GM12878 (cell line): Measurements from ENCODE around the gene BCAS3. TPM values are rescaled to one million over a fixed set of nuclear protein-coding genes. Genes with fewer than 3 reads are reported as not detected.

Experiments used
- BMI1 ChIP-seq: fragments of 450-650 bp; IDR thresholded peaks from 2 replicates; pipeline ENCODE4 v1.6.1; 2016; ENCODE audit warnings: mild to moderate bottlenecking, moderate library complexity, borderline replicate concordance
- CHD2 ChIP-seq: IDR thresholded peaks from 2 replicates; pipeline ENCODE4 v1.6.1; 2011; ENCODE audit warnings: low read depth, low read length, improper control_type of control experiment, borderline replicate concordance
- EP300 ChIP-seq, 2 experiments: fragments of 150-350 bp in 1 of 2; IDR thresholded peaks; 2 replicates each; pipeline ENCODE4 v1.6.1; 2011 to 2012; ENCODE audit warnings: low read depth in 2 of 2, low read length in 2 of 2, borderline replicate concordance in 1 of 2, improper control_type of control experiment in 1 of 2, inconsistent platforms in 1 of 2; ENCODE audit not compliant: control insufficient read depth in 1 of 2
- HSF1 ChIP-seq: fragments of 150-350 bp; IDR thresholded peaks from 2 replicates; pipeline ENCODE4 v1.6.1; 2014; ENCODE audit warnings: mild to moderate bottlenecking, low read depth, low read length
- JUND ChIP-seq: IDR thresholded peaks from 2 replicates; pipeline ENCODE4 v1.6.1; 2012; ENCODE audit warnings: low read depth, mild to moderate bottlenecking, low read length, improper control_type of control experiment, moderate library complexity
- KDM1A ChIP-seq: fragments of 200-600 bp; sonication (generic); IDR thresholded peaks from 2 replicates; pipeline ENCODE4 v1.6.1; 2016; ENCODE audit warnings: borderline replicate concordance
- MEF2B ChIP-seq: fragments of 450-650 bp; IDR thresholded peaks from 2 replicates; pipeline ENCODE4 v1.6.1; 2018; ENCODE audit warnings: mild to moderate bottlenecking, moderate library complexity; ENCODE audit not compliant: partially characterized antibody, poor library complexity, severe bottlenecking
- NBN ChIP-seq: fragments of 450-650 bp; IDR thresholded peaks from 2 replicates; pipeline ENCODE4 v1.6.1; 2016
- PAX5 ChIP-seq: IDR thresholded peaks from 2 replicates; pipeline ENCODE4 v1.6.1; 2011; ENCODE audit warnings: low read depth, low read length, borderline replicate concordance
- SIN3A ChIP-seq: IDR thresholded peaks from 2 replicates; pipeline ENCODE4 v1.6.1; 2012; ENCODE audit warnings: low read depth, low read length, improper control_type of control experiment
- SUZ12 ChIP-seq: fragments of 200-600 bp; sonication (generic); IDR thresholded peaks from one replicate; pipeline ENCODE4 v1.6.1; 2018; ENCODE audit warnings: antibody characterized with exemption, mild to moderate bottlenecking; ENCODE audit not compliant: unreplicated experiment
- TCF12 ChIP-seq: IDR thresholded peaks from 2 replicates; pipeline ENCODE4 v1.6.1; 2011; ENCODE audit warnings: low read depth, mild to moderate bottlenecking, low read length
- TCF7 ChIP-seq: IDR thresholded peaks from 2 replicates; pipeline ENCODE4 v1.6.1; 2014; ENCODE audit warnings: antibody characterized with exemption, borderline replicate concordance
- ZNF274 ChIP-seq: IDR thresholded peaks from one replicate; pipeline ENCODE4 v1.8.0; 2011; ENCODE audit not compliant: insufficient read length, insufficient read depth
- ZNF384 ChIP-seq: IDR thresholded peaks from 2 replicates; pipeline ENCODE4 v1.6.1; 2012; ENCODE audit warnings: low read depth, mild to moderate bottlenecking, low read length, improper control_type of control experiment, borderline replicate concordance
- polyA plus RNA-seq, 11 experiments: library from polyadenylated mRNA; depleted of rRNA in 4 of 11; unstranded in 6 of 11; stranded (reverse) in 5 of 11; fragments of >200 nt; fragmentation: Nextera tagmentation in 4 of 11; fragmentation: Illumina TruSeq in 1 of 11; extraction: Ambion mirVana in 4 of 11; extraction: Trizol in 1 of 11; gene quantifications; 1 replicate in 1 of 11; 2 replicates in 10 of 11; pipeline versions ENCODE4 v1.2.1 to v1.2.3, GENCODE V29; 2011 to 2016; ENCODE audit warnings: inconsistent platforms in 2 of 11, missing spikeins in 2 of 11, low read depth in 1 of 11
- total RNA-seq, 4 experiments: library from RNA; depleted of rRNA in 3 of 4; stranded (reverse); fragments of >200 nt in 3 of 4; fragmentation: Illumina TruSeq in 1 of 4; extraction: Trizol in 1 of 4; gene quantifications; 2 replicates each; pipeline versions ENCODE4 v1.2.1 to v1.2.3, GENCODE V29; 2013 to 2021

BCAS3 gene
- total and polyA plus RNA-seq, 10 of the 15 experiments (the other 5 are each of a cell fraction or from before 2014, with no cell fraction given): 2.1 to 11.0 (median 6.6) TPM

- TF ChIP-seq PAX5 (no peak), TCF12 (no peak), MEF2B (no peak), NBN (no peak), CHD2 (no peak), SUZ12 (no peak), HSF1 (no peak), JUND (no peak), TCF7 (no peak), BMI1 (no peak), EP300 (IDR thresholded peaks at IDR 0.05; ENCODE audit: borderline replicate concordance in 1 of 2, control insufficient read depth in 1 of 2, low read depth in 2 of 2, low read length in 2 of 2) (0 out of 4 replicates have a peak, but pooled peaks of 1 of the 2 experiments have one; percentile 9), SIN3A (no peak), ZNF384 (peak; percentile 80), ZNF274 (no peak), KDM1A (no peak)
These were observed 25.0 kb upstream of the BCAS3 start (continued) for GRCh38 chr17:60652454-60653247.
